Pancreas (tissue), 10 donors: ENCODE measurements around the gene FAT1. TPM values are rescaled to one million over a fixed set of nuclear protein-coding genes. Genes with fewer than 3 reads are reported as not detected.

Source experiments
- ATAC-seq, 4 donors: fragments of 200-7000 bp; cut with Tn5 transposase; one replicate each; pipeline versions ENCODE4 v1.8.0 to v1.9.1; 2020; ENCODE audit warnings: mild to moderate bottlenecking in 4 of 4, moderate library complexity in 4 of 4
- DNase-seq, 6 donors: peaks; one replicate each; pipeline ENCODE4 v3.0.0-alpha.2; 2020
- FAIRE-seq: peaks from 2 replicates; lab custom pipeline; 2012; peaks lifted over from hg19 to GRCh38; lab: Jason Lieb, UNC
- H3K27ac ChIP-seq, 4 donors: fragments of 200-600 bp; sonication (generic); 1 replicate in 3 of 4; 2 replicates in 1 of 4; pipeline versions ENCODE4 v1.5.0 to v1.8.0; 2020
- H3K27me3 ChIP-seq, 4 donors: fragments of 200-600 bp; one replicate each; pipeline ENCODE4 v1.8.0; 2021
- H3K36me3 ChIP-seq, 3 donors: fragments of 200-600 bp; sonication (generic) in 1 of 3; one replicate each; pipeline versions ENCODE4 v1.5.0 to v1.8.0; 2020 to 2021
- H3K4me1 ChIP-seq, 3 donors: fragments of 200-600 bp; one replicate each; pipeline ENCODE4 v1.8.0; 2021
- H3K4me3 ChIP-seq, 4 donors: fragments of 200-600 bp; sonication (generic) in 2 of 4; one replicate each; pipeline versions ENCODE4 v1.5.0 to v1.8.0; 2020 to 2021
- H3K9me3 ChIP-seq, 4 donors: fragments of 200-600 bp; one replicate each; pipeline ENCODE4 v1.8.0; 2021
- CTCF ChIP-seq, 4 donors: fragments of 200-600 bp; sonication (generic) in 3 of 4; IDR thresholded peaks; one replicate each; pipeline versions ENCODE4 v1.5.0 to v1.8.0; 2021; ENCODE audit warnings: antibody characterized with exemption in 4 of 4
- WGBS, 2 donors: extraction: QIAGEN DNeasy Blood & Tissue Kit; methylation state at CpG; one replicate each; pipeline ENCODE4 v1.1.7; 2013; 5-methylcytosine and 5-hydroxymethylcytosine counted together
- intact Hi-C, 3 donors: fragments of 100-400 bp; cut with DNase I; formaldehyde crosslinking; loops; one replicate each; pipeline versions ENCODE4 v1.11.1 to v1.14.2; 2022
- polyA plus RNA-seq, 2 donors: library from polyadenylated mRNA; stranded (reverse); fragments of 200-250 nt; gene quantifications; one replicate each; pipeline ENCODE4 v1.2.3, GENCODE V29; 2013
- total RNA-seq, 6 donors: library from RNA; stranded (reverse); fragmentation: NEBNext Ultra II Directional in 4 of 6; extraction: Animal tissue kit (Norgen Biotek cat#: 25700) in 4 of 6; gene quantifications; one replicate each; pipeline versions ENCODE4 v1.2.1 to v1.2.4, GENCODE V29; 2021 to 2023
- donor health status: healthy with polysubstance abuse.
- donor health status: DM: no; HTN: no; CAD: no; lungs with moderate emphysema.
- donor health status: DM: no; HTN: no; CAD: no.
- donor health status: control.
- donor health status: control.
- donor health status: Bipolar disorder and iron deficiency.
- donor health status: DM: yes; HTN: yes; CAD: no.
- donor health status: DM: no; HTN: no; CAD: no.
- donor health status: DM: no; HTN: no; CAD: no.
- donor health status: DM: yes; HTN: yes; CAD: no.

FAT1 gene
- total and polyA plus RNA-seq, 8 donors, result 16.9 to 91.6 (median 59.3) TPM

GRCh38 chr4:186704057-186704456, 19.6 kb downstream of the FAT1 start:
- TF ChIP-seq CTCF (IDR thresholded peaks at IDR 0.05), result no peak
- peaks cover 0 to 42% (median 11%) of the 10 kb centered on the region in 3 donors for H3K4me1 ChIP-seq
- DNase-seq (no peak), FAIRE-seq (no peak), ATAC-seq (peak in 1 of 4 donors; percentile 7)
- H3K27me3 ChIP-seq, result no peaks in the 10 kb centered on the region
- peaks cover 0 to 22% (median 4%) of the 10 kb centered on the region in 3 donors for H3K36me3 ChIP-seq
- intact Hi-C loops, result no loop called here
- no peak overlapping the region for H3K27ac ChIP-seq
- H3K4me3 ChIP-seq, result no peak overlapping the region
- H3K9me3 ChIP-seq, result no peaks in the 10 kb centered on the region
- 39 to 51% methylated on average over 4 of the region's 4 CpGs for WGBS, 2 donors

- no peak for FAIRE-seq
- 94 to 95% methylated on average over 8 of the region's 8 CpGs for whole genome bisulfite sequencing, 2 donors
Observed at GRCh38 chr4:186703510-186703909, 20.1 kb downstream of the FAT1 start.

GRCh38 chr4:186702940-186703339, 20.7 kb downstream of the FAT1 start:
- 95 to 98% methylated on average over 10 of the region's 10 CpGs for WGBS, 2 donors
- Histone ChIP-seq H3K4me1 (peaks cover 0 to 50% (median 11%) of the 10 kb centered on the region in 3 donors), H3K9me3 (no peaks in the 10 kb centered on the region), H3K27ac (no peak overlapping the region), H3K4me3 (no peak overlapping the region), H3K36me3 (peaks cover 0 to 11% (median 3%) of the 10 kb centered on the region in 3 donors), H3K27me3 (no peaks in the 10 kb centered on the region)
- DNase-seq, result no peak
- TF ChIP-seq CTCF (IDR thresholded peaks at IDR 0.05), result no peak
- intact Hi-C loops, result no loop called here
- no peak for ATAC-seq
- no peak for FAIRE-seq

More at GRCh38 chr4:186703510-186703909, 20.1 kb downstream of the FAT1 start:
- H3K4me3 ChIP-seq, result no peak overlapping the region
- no peaks in the 10 kb centered on the region for H3K9me3 ChIP-seq
- intact Hi-C loops, result no loop called here
- no peak for TF ChIP-seq CTCF (IDR thresholded peaks at IDR 0.05)
- no peak overlapping the region for H3K27ac ChIP-seq
- H3K4me1 ChIP-seq, result peaks cover 0 to 46% (median 11%) of the 10 kb centered on the region in 3 donors
- H3K27me3 ChIP-seq, result no peaks in the 10 kb centered on the region
- ATAC-seq (no peak), DNase-seq (no peak)
- peaks cover 0 to 17% (median 4%) of the 10 kb centered on the region in 3 donors for H3K36me3 ChIP-seq

- 38 to 54% methylated on average over 4 of the region's 4 CpGs for WGBS, 2 donors
- H3K4me1 ChIP-seq, result peaks cover 0 to 50% (median 11%) of the 10 kb centered on the region in 3 donors
- peaks cover 0 to 7% (median 0%) of the 10 kb centered on the region in 3 donors for H3K36me3 ChIP-seq
- no peak for DNase-seq
- H3K9me3 ChIP-seq, result no peaks in the 10 kb centered on the region
- ATAC-seq, result no peak
- intact Hi-C loops, result no loop called here
- no peak for TF ChIP-seq CTCF (IDR thresholded peaks at IDR 0.05)
- H3K27ac ChIP-seq, result peak overlapping the region in 2 of 4 donors; percentile 38 to 66
- no peak for FAIRE-seq
- H3K27me3 ChIP-seq, result no peaks in the 10 kb centered on the region
- H3K4me3 ChIP-seq, result no peak overlapping the region
Observed at GRCh38 chr4:186702297-186702696, 21.4 kb downstream of the FAT1 start.

GRCh38 chr4:186701788-186702187, 21.9 kb downstream of the FAT1 start:
- Histone ChIP-seq H3K27ac (peak overlapping the region in 3 of 4 donors; percentile 38 to 71 (median 66)), H3K4me1 (peaks cover 0 to 50% (median 11%) of the 10 kb centered on the region in 3 donors), H3K4me3 (no peak overlapping the region)

More at GRCh38 chr4:186701788-186702187, 21.9 kb downstream of the FAT1 start:
- ATAC-seq (no peak), DNase-seq (peak in 1 of 6 donors; percentile 68), FAIRE-seq (no peak)
- WGBS, 2 donors, result 70 to 72% methylated on average over 12 of the region's 12 CpGs
- peaks cover 0 to 7% (median 0%) of the 10 kb centered on the region in 3 donors for H3K36me3 ChIP-seq
- no peaks in the 10 kb centered on the region for H3K27me3 ChIP-seq
- intact Hi-C loops, result no loop called here
- TF ChIP-seq CTCF (IDR thresholded peaks at IDR 0.05), result no peak
- H3K9me3 ChIP-seq, result no peaks in the 10 kb centered on the region
